Right ventricle myocardium superior (tissue), 1 donor: ENCODE measurements around the gene MAPT. TPM values are rescaled to one million over a fixed set of nuclear protein-coding genes. Genes with fewer than 3 reads are reported as not detected.
A peak's percentile ranks its signal among the peaks of the same experiment; 100 is the strongest.
"Not testable (repeated sequence)": the region's sequence is repeated elsewhere in the genome, so short reads cannot be mapped to it uniquely, and the experiment has no call there.

ENCODE experiments used
- ATAC-seq: fragments of 200-7000 bp; cut with Tn5 transposase; one replicate; pipeline ENCODE4 v1.9.1; 2020; ENCODE audit warnings: mild to moderate bottlenecking; ENCODE audit not compliant: poor library complexity
- DNase-seq: peaks from one replicate; pipeline ENCODE4 v3.0.0-alpha.2; 2020
- intact Hi-C: fragments of 100-400 bp; cut with DNase I; formaldehyde crosslinking; loops from one replicate; pipeline ENCODE4 v1.11.2; 2022
- total RNA-seq: library from RNA; stranded (reverse); fragmentation: NEBNext Ultra II Directional; extraction: Animal tissue kit (Norgen Biotek cat#: 25700); gene quantifications from one replicate; pipeline ENCODE4 v1.2.1, GENCODE V29; 2021
- donor health status: DM: no; HTN: yes; CAD: no; lungs with severe emphysema.

Gene MAPT
- total RNA-seq, 1 donor from 2014 or later: 37.7 TPM

DNA sequence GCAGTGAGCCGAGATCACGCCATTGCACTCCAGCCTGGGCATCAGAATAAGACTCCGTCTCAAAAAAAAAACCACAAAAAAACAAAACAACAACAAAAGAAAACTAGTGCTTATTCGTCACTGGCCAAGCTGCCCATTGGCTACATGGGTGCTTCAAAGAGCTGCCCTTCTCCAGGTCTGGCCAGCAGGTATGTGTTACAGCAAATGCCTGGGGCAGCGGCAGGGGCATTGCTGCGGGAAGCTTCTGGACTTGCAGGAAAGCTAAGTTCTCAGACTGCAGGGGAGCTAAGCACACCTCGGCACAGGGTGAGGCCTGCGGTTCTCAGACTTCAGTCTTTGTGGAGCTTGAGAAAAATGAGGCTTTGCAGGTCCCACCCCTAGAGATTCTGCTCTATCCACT is 100.6 kb downstream of the MAPT start:
- DNase-seq (no peak), ATAC-seq (no peak)

DNA sequence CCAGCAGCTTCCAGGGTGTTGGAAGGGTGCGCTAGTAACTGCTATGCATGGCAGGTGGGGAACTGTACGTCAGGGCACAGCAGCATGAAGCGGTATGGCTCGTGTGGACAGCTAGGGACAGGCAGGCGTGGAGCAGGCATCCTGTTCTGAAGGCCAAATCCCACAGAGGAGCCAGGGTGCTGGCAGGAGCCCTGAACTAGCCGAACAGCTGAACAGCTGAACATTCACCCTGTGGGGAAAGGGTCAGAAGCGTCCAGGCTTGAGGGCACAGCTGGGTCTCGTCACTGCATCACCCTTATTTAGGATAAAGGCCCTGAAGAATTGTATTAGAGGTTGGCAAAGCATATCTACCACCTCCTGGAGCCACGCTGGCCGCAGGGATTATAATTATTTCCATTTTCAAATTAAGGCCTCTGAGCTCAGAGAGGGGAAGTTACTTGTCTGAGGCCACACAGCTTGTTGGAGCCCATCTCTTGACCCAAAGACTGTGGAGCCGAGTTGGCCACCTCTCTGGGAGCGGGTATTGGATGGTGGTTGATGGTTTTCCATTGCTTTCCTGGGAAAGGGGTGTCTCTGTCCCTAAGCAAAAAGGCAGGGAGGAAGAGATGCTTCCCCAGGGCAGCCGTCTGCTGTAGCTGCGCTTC is 101.4 kb downstream of the MAPT start:
- intact Hi-C loops: no loop called here
- ATAC-seq (no peak), DNase-seq (no peak)

More for the DNA sequence above, 100.6 kb downstream of the MAPT start:
- intact Hi-C loops: no loop called here

DNA sequence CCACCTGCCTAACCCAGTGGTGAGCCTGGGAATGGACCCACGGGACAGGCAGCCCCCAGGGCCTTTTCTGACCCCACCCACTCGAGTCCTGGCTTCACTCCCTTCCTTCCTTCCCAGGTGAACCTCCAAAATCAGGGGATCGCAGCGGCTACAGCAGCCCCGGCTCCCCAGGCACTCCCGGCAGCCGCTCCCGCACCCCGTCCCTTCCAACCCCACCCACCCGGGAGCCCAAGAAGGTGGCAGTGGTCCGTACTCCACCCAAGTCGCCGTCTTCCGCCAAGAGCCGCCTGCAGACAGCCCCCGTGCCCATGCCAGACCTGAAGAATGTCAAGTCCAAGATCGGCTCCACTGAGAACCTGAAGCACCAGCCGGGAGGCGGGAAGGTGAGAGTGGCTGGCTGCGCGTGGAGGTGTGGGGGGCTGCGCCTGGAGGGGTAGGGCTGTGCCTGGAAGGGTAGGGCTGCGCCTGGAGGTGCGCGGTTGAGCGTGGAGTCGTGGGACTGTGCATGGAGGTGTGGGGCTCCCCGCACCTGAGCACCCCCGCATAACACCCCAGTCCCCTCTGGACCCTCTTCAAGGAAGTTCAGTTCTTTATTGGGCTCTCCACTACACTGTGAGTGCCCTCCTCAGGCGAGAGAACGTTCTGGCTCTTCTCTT is 102.1 kb downstream of the MAPT start:
- no peak for ATAC-seq
- no peak for DNase-seq
- intact Hi-C loops: no loop called here

DNA sequence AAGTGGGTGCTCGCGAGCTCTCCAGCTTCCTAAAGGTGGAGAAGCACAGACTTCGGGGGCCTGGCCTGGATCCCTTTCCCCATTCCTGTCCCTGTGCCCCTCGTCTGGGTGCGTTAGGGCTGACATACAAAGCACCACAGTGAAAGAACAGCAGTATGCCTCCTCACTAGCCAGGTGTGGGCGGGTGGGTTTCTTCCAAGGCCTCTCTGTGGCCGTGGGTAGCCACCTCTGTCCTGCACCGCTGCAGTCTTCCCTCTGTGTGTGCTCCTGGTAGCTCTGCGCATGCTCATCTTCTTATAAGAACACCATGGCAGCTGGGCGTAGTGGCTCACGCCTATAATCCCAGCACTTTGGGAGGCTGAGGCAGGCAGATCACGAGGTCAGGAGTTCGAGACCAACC is 102.8 kb downstream of the MAPT start:
- DNase-seq (no peak), ATAC-seq (no peak)
- intact Hi-C loops: no loop called here

DNA sequence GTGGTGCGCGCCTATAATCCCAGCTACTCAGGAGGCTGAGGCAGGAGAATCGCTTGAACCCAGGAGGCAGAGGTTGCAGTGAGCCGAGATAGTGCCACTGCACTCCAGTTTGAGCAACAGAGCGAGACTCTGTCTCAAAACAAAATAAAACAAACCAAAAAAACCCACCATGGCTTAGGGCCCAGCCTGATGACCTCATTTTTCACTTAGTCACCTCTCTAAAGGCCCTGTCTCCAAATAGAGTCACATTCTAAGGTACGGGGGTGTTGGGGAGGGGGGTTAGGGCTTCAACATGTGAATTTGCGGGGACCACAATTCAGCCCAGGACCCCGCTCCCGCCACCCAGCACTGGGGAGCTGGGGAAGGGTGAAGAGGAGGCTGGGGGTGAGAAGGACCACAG is 103.3 kb downstream of the MAPT start:
- ATAC-seq: no peak
- intact Hi-C loops: no loop called here
- DNase-seq: no peak

DNA sequence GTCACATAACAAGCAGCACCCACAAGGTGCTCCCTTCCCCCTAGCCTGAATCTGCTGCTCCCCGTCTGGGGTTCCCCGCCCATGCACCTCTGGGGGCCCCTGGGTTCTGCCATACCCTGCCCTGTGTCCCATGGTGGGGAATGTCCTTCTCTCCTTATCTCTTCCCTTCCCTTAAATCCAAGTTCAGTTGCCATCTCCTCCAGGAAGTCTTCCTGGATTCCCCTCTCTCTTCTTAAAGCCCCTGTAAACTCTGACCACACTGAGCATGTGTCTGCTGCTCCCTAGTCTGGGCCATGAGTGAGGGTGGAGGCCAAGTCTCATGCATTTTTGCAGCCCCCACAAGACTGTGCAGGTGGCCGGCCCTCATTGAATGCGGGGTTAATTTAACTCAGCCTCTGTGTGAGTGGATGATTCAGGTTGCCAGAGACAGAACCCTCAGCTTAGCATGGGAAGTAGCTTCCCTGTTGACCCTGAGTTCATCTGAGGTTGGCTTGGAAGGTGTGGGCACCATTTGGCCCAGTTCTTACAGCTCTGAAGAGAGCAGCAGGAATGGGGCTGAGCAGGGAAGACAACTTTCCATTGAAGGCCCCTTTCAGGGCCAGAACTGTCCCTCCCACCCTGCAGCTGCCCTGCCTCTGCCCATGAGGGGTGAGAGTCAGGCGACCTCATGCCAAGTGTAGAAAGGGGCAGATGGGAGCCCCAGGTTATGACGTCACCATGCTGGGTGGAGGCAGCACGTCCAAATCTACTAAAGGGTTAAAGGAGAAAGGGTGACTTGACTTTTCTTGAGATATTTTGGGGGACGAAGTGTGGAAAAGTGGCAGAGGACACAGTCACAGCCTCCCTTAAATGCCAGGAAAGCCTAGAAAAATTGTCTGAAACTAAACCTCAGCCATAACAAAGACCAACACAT is 104.9 kb downstream of the MAPT start, which contains the start of gene STH:
Gene STH (plus strand): TSS at position 264 of the 913 bp plus-strand sequence. CDS start 30 bp downstream, at position 294.
- intact Hi-C loops: no loop called here
- DNase-seq: no peak
- ATAC-seq: no peak

DNA sequence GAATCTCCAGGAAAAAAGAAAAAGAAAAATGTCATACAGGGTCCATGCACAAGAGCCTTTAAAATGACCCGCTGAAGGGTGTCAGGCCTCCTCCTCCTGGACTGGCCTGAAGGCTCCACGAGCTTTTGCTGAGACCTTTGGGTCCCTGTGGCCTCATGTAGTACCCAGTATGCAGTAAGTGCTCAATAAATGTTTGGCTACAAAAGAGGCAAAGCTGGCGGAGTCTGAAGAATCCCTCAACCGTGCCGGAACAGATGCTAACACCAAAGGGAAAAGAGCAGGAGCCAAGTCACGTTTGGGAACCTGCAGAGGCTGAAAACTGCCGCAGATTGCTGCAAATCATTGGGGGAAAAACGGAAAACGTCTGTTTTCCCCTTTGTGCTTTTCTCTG is 105.5 kb downstream of the MAPT start:
- DNase-seq (no peak), ATAC-seq (no peak)
- intact Hi-C loops: loop anchor here (5.0 to 10.0 kb wide), 2 partner anchors 212 to 285 kb away; no protein-coding TSS in a partner anchor

DNA sequence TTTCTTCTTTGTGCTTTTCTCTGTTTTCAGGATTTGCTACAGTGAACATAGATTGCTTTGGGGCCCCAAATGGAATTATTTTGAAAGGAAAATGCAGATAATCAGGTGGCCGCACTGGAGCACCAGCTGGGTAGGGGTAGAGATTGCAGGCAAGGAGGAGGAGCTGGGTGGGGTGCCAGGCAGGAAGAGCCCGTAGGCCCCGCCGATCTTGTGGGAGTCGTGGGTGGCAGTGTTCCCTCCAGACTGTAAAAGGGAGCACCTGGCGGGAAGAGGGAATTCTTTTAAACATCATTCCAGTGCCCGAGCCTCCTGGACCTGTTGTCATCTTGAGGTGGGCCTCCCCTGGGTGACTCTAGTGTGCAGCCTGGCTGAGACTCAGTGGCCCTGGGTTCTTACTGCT is 105.9 kb downstream of the MAPT start:
- DNase-seq: no peak
- intact Hi-C loops: loop anchor here (5.0 to 10.0 kb wide), 2 partner anchors 212 to 285 kb away; no protein-coding TSS in a partner anchor
- ATAC-seq: no peak

DNA sequence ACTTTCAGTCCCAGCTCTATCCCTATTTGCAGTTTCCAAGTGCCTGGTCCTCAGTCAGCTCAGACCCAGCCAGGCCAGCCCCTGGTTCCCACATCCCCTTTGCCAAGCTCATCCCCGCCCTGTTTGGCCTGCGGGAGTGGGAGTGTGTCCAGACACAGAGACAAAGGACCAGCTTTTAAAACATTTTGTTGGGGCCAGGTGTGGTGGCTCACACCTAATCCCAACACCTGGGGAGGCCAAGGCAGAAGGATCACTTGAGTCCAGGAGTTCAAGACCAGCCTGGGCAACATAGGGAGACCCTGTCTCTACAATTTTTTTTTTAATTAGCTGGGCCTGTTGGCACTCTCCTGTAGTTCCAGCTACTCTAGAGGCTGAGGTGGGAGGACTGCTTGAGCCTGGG is 106.4 kb downstream of the MAPT start:
- intact Hi-C loops: loop anchor here (5.0 to 10.0 kb wide), 2 partner anchors 212 to 284 kb away; no protein-coding TSS in a partner anchor
- DNase-seq: no peak
- ATAC-seq: no peak

DNA sequence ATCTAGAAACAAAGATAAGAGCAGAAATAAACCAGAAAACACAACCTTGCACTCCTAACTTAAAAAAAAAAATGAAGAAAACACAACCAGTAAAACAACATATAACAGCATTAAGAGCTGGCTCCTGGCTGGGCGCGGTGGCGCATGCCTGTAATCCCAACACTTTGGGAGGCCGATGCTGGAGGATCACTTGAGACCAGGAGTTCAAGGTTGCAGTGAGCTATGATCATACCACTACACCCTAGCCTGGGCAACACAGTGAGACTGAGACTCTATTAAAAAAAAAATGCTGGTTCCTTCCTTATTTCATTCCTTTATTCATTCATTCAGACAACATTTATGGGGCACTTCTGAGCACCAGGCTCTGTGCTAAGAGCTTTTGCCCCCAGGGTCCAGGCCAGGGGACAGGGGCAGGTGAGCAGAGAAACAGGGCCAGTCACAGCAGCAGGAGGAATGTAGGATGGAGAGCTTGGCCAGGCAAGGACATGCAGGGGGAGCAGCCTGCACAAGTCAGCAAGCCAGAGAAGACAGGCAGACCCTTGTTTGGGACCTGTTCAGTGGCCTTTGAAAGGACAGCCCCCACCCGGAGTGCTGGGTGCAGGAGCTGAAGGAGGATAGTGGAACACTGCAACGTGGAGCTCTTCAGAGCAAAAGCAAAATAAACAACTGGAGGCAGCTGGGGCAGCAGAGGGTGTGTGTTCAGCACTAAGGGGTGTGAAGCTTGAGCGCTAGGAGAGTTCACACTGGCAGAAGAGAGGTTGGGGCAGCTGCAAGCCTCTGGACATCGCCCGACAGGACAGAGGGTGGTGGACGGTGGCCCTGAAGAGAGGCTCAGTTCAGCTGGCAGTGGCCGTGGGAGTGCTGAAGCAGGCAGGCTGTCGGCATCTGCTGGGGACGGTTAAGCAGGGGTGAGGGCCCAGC is 107.3 kb downstream of the MAPT start:
- intact Hi-C loops: loop anchor here (5.0 to 10.0 kb wide), 2 partner anchors 211 to 283 kb away; no protein-coding TSS in a partner anchor

DNA sequence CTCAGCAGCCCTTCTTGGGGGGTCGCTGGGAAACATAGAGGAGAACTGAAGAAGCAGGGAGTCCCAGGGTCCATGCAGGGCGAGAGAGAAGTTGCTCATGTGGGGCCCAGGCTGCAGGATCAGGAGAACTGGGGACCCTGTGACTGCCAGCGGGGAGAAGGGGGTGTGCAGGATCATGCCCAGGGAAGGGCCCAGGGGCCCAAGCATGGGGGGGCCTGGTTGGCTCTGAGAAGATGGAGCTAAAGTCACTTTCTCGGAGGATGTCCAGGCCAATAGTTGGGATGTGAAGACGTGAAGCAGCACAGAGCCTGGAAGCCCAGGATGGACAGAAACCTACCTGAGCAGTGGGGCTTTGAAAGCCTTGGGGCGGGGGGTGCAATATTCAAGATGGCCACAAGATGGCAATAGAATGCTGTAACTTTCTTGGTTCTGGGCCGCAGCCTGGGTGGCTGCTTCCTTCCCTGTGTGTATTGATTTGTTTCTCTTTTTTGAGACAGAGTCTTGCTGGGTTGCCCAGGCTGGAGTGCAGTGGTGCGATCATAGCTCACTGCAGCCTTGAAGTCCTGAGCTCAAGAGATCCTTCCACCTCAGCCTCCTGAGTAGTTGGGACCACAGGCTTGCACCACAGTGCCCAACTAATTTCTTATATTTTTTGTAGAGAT is 108.1 kb downstream of the MAPT start:
- intact Hi-C loops: loop anchor here (5.0 to 10.0 kb wide), 2 partner anchors 210 to 282 kb away; no protein-coding TSS in a partner anchor
- DNase-seq (peak; percentile 72), ATAC-seq (peak; percentile 91)

More for the DNA sequence above, 107.3 kb downstream of the MAPT start:
- ATAC-seq: no peak
- DNase-seq: no peak

DNA sequence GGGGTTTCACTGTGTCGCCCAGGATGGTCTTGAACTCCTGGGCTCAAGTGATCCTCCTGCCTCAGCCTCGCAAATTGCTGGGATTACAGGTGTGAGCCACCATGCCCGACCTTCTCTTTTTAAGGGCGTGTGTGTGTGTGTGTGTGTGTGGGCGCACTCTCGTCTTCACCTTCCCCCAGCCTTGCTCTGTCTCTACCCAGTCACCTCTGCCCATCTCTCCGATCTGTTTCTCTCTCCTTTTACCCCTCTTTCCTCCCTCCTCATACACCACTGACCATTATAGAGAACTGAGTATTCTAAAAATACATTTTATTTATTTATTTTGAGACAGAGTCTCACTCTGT is 108.6 kb downstream of the MAPT start:
- no peak for ATAC-seq
- DNase-seq: no peak
- intact Hi-C loops: loop anchor here (5.0 to 10.0 kb wide), 2 partner anchors 209 to 282 kb away; no protein-coding TSS in a partner anchor

DNA sequence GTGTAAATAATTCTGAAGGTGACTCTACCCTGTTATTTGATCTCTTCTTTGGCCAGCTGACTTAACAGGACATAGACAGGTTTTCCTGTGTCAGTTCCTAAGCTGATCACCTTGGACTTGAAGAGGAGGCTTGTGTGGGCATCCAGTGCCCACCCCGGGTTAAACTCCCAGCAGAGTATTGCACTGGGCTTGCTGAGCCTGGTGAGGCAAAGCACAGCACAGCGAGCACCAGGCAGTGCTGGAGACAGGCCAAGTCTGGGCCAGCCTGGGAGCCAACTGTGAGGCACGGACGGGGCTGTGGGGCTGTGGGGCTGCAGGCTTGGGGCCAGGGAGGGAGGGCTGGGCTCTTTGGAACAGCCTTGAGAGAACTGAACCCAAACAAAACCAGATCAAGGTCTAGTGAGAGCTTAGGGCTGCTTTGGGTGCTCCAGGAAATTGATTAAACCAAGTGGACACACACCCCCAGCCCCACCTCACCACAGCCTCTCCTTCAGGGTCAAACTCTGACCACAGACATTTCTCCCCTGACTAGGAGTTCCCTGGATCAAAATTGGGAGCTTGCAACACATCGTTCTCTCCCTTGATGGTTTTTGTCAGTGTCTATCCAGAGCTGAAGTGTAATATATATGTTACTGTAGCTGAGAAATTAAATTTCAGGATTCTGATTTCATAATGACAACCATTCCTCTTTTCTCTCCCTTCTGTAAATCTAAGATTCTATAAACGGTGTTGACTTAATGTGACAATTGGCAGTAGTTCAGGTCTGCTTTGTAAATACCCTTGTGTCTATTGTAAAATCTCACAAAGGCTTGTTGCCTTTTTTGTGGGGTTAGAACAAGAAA is 109.8 kb downstream of the MAPT start:
- intact Hi-C loops: loop anchor here (5.0 to 10.0 kb wide), 2 partner anchors 208 to 281 kb away; no protein-coding TSS in a partner anchor
- ATAC-seq: peak; percentile 62

DNA sequence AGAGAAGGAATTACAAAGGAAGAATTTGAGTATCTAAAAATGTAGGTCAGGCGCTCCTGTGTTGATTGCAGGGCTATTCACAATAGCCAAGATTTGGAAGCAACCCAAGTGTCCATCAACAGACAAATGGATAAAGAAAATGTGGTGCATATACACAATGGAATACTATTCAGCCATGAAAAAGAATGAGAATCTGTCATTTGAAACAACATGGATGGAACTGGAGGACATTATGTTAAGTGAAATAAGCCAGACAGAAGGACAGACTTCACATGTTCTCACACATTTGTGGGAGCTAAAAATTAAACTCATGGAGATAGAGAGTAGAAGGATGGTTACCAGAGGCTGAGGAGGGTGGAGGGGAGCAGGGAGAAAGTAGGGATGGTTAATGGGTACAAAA is 111.7 kb downstream of the MAPT start:
- intact Hi-C loops: loop anchor here (10.0 kb wide), 1 partner anchor 279 kb away; no protein-coding TSS in a partner anchor
- DNase-seq, ATAC-seq: not testable (repeated sequence)

More for the DNA sequence above, 109.8 kb downstream of the MAPT start:
- DNase-seq: peak; percentile 71

DNA sequence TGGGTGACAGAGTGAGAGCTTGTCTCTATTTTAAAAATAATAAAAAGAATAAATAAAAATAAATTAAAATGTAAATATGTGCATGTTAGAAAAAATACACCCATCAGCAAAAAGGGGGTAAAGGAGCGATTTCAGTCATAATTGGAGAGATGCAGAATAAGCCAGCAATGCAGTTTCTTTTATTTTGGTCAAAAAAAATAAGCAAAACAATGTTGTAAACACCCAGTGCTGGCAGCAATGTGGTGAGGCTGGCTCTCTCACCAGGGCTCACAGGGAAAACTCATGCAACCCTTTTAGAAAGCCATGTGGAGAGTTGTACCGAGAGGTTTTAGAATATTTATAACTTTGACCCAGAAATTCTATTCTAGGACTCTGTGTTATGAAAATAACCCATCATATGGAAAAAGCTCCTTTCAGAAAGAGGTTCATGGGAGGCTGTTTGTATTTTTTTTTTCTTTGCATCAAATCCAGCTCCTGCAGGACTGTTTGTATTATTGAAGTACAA is 113.2 kb downstream of the MAPT start:
- ATAC-seq (no peak), DNase-seq (no peak)
- intact Hi-C loops: loop anchor here (10.0 kb wide), 1 partner anchor 277 kb away; no protein-coding TSS in a partner anchor

DNA sequence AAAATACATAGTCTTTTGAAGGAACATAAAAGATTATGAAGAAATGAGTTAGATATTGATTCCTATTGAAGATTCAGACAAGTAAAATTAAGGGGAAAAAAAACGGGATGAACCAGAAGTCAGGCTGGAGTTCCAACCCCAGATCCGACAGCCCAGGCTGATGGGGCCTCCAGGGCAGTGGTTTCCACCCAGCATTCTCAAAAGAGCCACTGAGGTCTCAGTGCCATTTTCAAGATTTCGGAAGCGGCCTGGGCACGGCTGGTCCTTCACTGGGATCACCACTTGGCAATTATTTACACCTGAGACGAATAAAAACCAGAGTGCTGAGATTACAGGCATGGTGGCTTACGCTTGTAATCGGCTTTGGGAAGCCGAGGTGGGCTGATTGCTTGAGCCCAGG is 114.2 kb downstream of the MAPT start:
- intact Hi-C loops: loop anchor here (10.0 kb wide), 1 partner anchor 276 kb away; no protein-coding TSS in a partner anchor
- no peak for ATAC-seq
- no peak for DNase-seq
